Measurements from ENCODE around the gene SCRT2. TPM values are rescaled to one million over a fixed set of nuclear protein-coding genes. Genes with fewer than 3 reads are reported as not detected.

The SCRT2 gene
- total and polyA plus RNA-seq, 2 of the 4 experiments (the other 2 are of a cell fraction): not detected

- WGBS, 2 experiments (ENCODE audit: extremely low coverage in 2 of 2, insufficient read length in 1 of 2): 43% methylated on average over 1 of the region's 7 CpGs; no CpG with 5 or more reads in 1 of the 2 experiments
- Histone ChIP-seq H3K27ac (ENCODE audit: insufficient read depth, low read length) (no peak overlapping the region), H3K9ac (ENCODE audit: low read depth, low read length) (no peak overlapping the region), H4K8ac (ENCODE audit: low read depth in 2 of 2, low read length in 2 of 2) (no peak overlapping the region), H3K79me1 (ENCODE audit: low read depth in 1 of 2, low read length in 2 of 2) (no peaks in the 10 kb centered on the region), H2AK5ac (ENCODE audit: low read depth, low read length) (no peak overlapping the region), H2BK15ac (ENCODE audit: low read depth, low read length) (no peak overlapping the region), H3K18ac (ENCODE audit: low read depth, low read length) (no peak overlapping the region), H3K23ac (ENCODE audit: low read depth, low read length) (no peak overlapping the region), H3K4ac (ENCODE audit: low read depth, low read length) (no peak overlapping the region), H3K36me3 (ENCODE audit: control insufficient read depth, insufficient read depth, low read length) (no peaks in the 10 kb centered on the region), H2AK9ac (replicated peaks; ENCODE audit: low read depth, low read length, poor library complexity) (no peak overlapping the region), H3K4me1 (ENCODE audit: control insufficient read depth, insufficient read depth, low read length) (no peaks in the 10 kb centered on the region), H4K5ac (ENCODE audit: low read depth, low read length) (no peak overlapping the region), H2BK20ac (ENCODE audit: low read depth, low read length) (no peak overlapping the region), H2AFZ (replicated peaks; ENCODE audit: low read length, poor library complexity) (no peak overlapping the region), H4K20me1 (ENCODE audit: insufficient read depth, low read length) (no peaks in the 10 kb centered on the region), H2BK5ac (ENCODE audit: low read depth, low read length, poor library complexity, severe bottlenecking) (no peak overlapping the region), H3K9me1 (ENCODE audit: insufficient read depth, low read length) (no peaks in the 10 kb centered on the region), H2BK120ac (ENCODE audit: low read depth, low read length) (no peak overlapping the region), H3K14ac (replicated peaks; ENCODE audit: low read depth, low read length) (no peak overlapping the region), H3K9me3 (ENCODE audit: control insufficient read depth, insufficient read depth, low read length) (peaks cover 5% of the 10 kb centered on the region), H3K27me3 (ENCODE audit: control insufficient read depth, insufficient read depth, low read length) (peaks cover 27% of the 10 kb centered on the region), H3K56ac (ENCODE audit: extremely low read depth, insufficient read depth, low read length) (no peak overlapping the region), H3K4me2 (ENCODE audit: low read depth, low read length) (no peak overlapping the region), H3K4me3 (ENCODE audit: insufficient read depth, low read depth, low read length) (no peak overlapping the region), H4K91ac (ENCODE audit: insufficient read depth, low read depth, low read length) (no peak overlapping the region)
- ChIA-PET POLR2A (ENCODE audit: unreplicated experiment) (no interaction called here), CTCF (interaction anchor here (0.7 kb wide), 1 partner anchor 359 kb away, joined by 4 read pairs; no protein-coding TSS in a partner anchor)
- BruUV-seq (replicated peaks): no TSS peak
- no peak for TF ChIP-seq ELK1 (IDR thresholded peaks at IDR 0.05; ENCODE audit: borderline replicate concordance, low read depth, low read length)
- no peak for TF ChIP-seq MAFK (IDR thresholded peaks at IDR 0.05; ENCODE audit: low read depth, low read length)
- TF ChIP-seq MXI1 (IDR thresholded peaks at IDR 0.05; ENCODE audit: borderline replicate concordance, low read depth, low read length): no peak
- no peak for TF ChIP-seq USF2 (IDR thresholded peaks at IDR 0.05; ENCODE audit: low read depth, low read length)
- TF ChIP-seq RFX5 (IDR thresholded peaks at IDR 0.05; ENCODE audit: low read depth, low read length): no peak
- no peak for TF ChIP-seq POLR2A (IDR thresholded peaks at IDR 0.05; ENCODE audit: low read depth, low read length)
- no peak for TF ChIP-seq SMC3 (IDR thresholded peaks at IDR 0.05; ENCODE audit: low read depth, low read length)
- TF ChIP-seq RCOR1 (IDR thresholded peaks at IDR 0.05; ENCODE audit: insufficient replicate concordance, low read length): no peak
- TF ChIP-seq MAZ (IDR thresholded peaks at IDR 0.05; ENCODE audit: borderline replicate concordance, low read depth, low read length): no peak
- TF ChIP-seq CTCF (conservative IDR thresholded peaks at IDR 0.05; ENCODE audit: low read depth, low read length): no peak
- no peak for TF ChIP-seq NFE2L2 (IDR thresholded peaks at IDR 0.05; ENCODE audit: low read depth, low read length)
- no peak for TF ChIP-seq CHD1 (IDR thresholded peaks at IDR 0.05; ENCODE audit: low read depth, low read length)
- TF ChIP-seq BHLHE40 (IDR thresholded peaks at IDR 0.05; ENCODE audit: low read depth, low read length): no peak
- no peak for TF ChIP-seq CEBPB (IDR thresholded peaks at IDR 0.05; ENCODE audit: low read depth, low read length)
- TF ChIP-seq RAD21 (IDR thresholded peaks at IDR 0.05; ENCODE audit: low read length): no peak
- no peak for TF ChIP-seq FOS (IDR thresholded peaks at IDR 0.05; ENCODE audit: low read depth, low read length)
- intact Hi-C loops (cut with micrococcal nuclease): no loop called here
- ATAC-seq (ENCODE audit: low read depth) (no peak), DNase-seq (no peak)
- in situ Hi-C loops (cut with MboI; ENCODE audit: low sequenced_read_pairs): no loop called here
- dilution Hi-C loops (cut with HindIII; ENCODE audit: low sequenced_read_pairs, unreplicated experiment): no loop called here
Measured at GRCh38 chr20:622161-622560, 53.4 kb downstream of the SCRT2 start.
